Endothelial cell of umbilical vein (primary cell): ENCODE results near the gene EEF1B2.
"Not testable (repeated sequence)": the region's sequence is repeated elsewhere in the genome, so short reads cannot be mapped to it uniquely, and the experiment has no call there.

Source experiments
- EZH2 ChIP-seq: IDR thresholded peaks from 2 replicates; pipeline ENCODE4 v1.6.1; 2012; ENCODE audit warnings: borderline replicate concordance, low read depth, mild to moderate bottlenecking, moderate library complexity, low read length, inconsistent platforms; ENCODE audit not compliant: severe bottlenecking
- FOS ChIP-seq: IDR thresholded peaks from 2 replicates; pipeline ENCODE4 v1.6.1; 2011; ENCODE audit warnings: mild to moderate bottlenecking, low read length, moderate library complexity, borderline replicate concordance; ENCODE audit not compliant: insufficient read depth
- MYC ChIP-seq: IDR thresholded peaks from one replicate; pipeline ENCODE4 v1.6.1; 2011; ENCODE audit warnings: mild to moderate bottlenecking, low read depth, low read length
- POLR2A ChIP-seq: IDR thresholded peaks from 2 replicates; pipeline ENCODE4 v1.6.1; 2012; ENCODE audit warnings: low read depth, mild to moderate bottlenecking, control low read depth, low read length
- POLR2AphosphoS5 ChIP-seq: IDR thresholded peaks from 2 replicates; pipeline ENCODE4 v1.6.1; 2012; ENCODE audit warnings: low read depth, mild to moderate bottlenecking, control low read depth, low read length, moderate library complexity; ENCODE audit not compliant: insufficient read depth
- TF ChIP-seq, protein P1 (sequence below), 2 donors: IDR thresholded peaks; 1 replicate in 1 of 2; 2 replicates in 1 of 2; pipeline ENCODE4 v1.5.1; 2011; ENCODE audit warnings: low read length in 2 of 2, mild to moderate bottlenecking in 2 of 2, moderate library complexity in 2 of 2, control low read depth in 1 of 2, inconsistent platforms in 1 of 2, low read depth in 1 of 2; ENCODE audit not compliant: insufficient read depth in 1 of 2; ENCODE audit errors: extremely low read depth in 1 of 2
- TF ChIP-seq, protein P2 (sequence below): IDR thresholded peaks from 2 replicates; pipeline ENCODE4 v1.6.1; 2011; ENCODE audit not compliant: insufficient read depth, insufficient read length

DNA sequence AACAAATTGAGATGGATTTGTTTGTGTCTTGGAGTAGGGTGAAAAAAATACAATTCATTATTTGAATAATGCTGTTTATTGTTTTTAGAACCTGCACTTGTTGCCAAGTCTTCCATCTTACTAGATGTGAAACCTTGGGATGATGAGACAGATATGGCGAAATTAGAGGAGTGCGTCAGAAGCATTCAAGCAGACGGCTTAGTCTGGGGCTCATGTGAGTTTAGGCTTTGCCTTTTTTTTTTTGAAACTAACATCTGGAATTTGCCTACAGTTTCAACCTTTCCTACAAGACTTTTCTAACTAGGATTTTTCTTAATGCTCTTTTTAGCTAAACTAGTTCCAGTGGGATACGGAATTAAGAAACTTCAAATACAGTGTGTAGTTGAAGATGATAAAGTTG is 2.7 kb downstream of the EEF1B2 start:
- not testable (repeated sequence) for TF ChIP-seq POLR2A, POLR2AphosphoS5, EZH2, MYC, FOS
- TF ChIP-seq, protein P1, sequence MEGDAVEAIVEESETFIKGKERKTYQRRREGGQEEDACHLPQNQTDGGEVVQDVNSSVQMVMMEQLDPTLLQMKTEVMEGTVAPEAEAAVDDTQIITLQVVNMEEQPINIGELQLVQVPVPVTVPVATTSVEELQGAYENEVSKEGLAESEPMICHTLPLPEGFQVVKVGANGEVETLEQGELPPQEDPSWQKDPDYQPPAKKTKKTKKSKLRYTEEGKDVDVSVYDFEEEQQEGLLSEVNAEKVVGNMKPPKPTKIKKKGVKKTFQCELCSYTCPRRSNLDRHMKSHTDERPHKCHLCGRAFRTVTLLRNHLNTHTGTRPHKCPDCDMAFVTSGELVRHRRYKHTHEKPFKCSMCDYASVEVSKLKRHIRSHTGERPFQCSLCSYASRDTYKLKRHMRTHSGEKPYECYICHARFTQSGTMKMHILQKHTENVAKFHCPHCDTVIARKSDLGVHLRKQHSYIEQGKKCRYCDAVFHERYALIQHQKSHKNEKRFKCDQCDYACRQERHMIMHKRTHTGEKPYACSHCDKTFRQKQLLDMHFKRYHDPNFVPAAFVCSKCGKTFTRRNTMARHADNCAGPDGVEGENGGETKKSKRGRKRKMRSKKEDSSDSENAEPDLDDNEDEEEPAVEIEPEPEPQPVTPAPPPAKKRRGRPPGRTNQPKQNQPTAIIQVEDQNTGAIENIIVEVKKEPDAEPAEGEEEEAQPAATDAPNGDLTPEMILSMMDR (IDR thresholded peaks at IDR 0.05; ENCODE audit: extremely low read depth in 1 of 2, insufficient read depth in 1 of 2, low read depth in 1 of 2, low read length in 2 of 2) = not testable (repeated sequence)
- TF ChIP-seq, protein P2, sequence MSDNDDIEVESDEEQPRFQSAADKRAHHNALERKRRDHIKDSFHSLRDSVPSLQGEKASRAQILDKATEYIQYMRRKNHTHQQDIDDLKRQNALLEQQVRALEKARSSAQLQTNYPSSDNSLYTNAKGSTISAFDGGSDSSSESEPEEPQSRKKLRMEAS = not testable (repeated sequence)
